K562 (cell line): Measurements from ENCODE around the gene NABP2. TPM values are rescaled to one million over a fixed set of nuclear protein-coding genes. Genes with fewer than 3 reads are reported as not detected.
A peak's percentile ranks its signal among the peaks of the same experiment; 100 is the strongest.

Experiments
- BRCA1 ChIP-seq, 2 experiments: fragments of 450-650 bp in 1 of 2; sonication (generic) in 1 of 2; formaldehyde crosslinking in 1 of 2; IDR thresholded peaks; 2 replicates each; pipeline versions ENCODE4 v1.5.0 to v1.6.1; 2017 to 2020; ENCODE audit warnings: mild to moderate bottlenecking in 1 of 2, missing genetic modification reagents in 1 of 2
- BRD9 ChIP-seq: fragments of 450-650 bp; IDR thresholded peaks from 2 replicates; pipeline ENCODE4 v1.6.1; 2018; ENCODE audit warnings: low read depth; ENCODE audit not compliant: partially characterized antibody
- CC2D1A ChIP-seq: fragments of 450-650 bp; IDR thresholded peaks from 2 replicates; pipeline ENCODE4 v1.6.1; 2017; ENCODE audit warnings: mild to moderate bottlenecking
- CHD1 ChIP-seq: fragments of 200-600 bp; sonication (generic); IDR thresholded peaks from one replicate; pipeline ENCODE4 v1.6.1; 2012; ENCODE audit warnings: mild to moderate bottlenecking, moderate library complexity, low read length, inconsistent platforms
- CREB1 ChIP-seq, 2 experiments: sonication (generic) in 1 of 2; formaldehyde crosslinking in 1 of 2; IDR thresholded peaks; 2 replicates each; pipeline versions ENCODE4 v1.6.1 to v1.8.0; 2012 to 2022; ENCODE audit warnings: inconsistent platforms in 1 of 2, mild to moderate bottlenecking in 1 of 2, missing genetic modification reagents in 1 of 2, moderate library complexity in 1 of 2
- CXXC5 ChIP-seq: fragments of 250-450 bp; sonication (Bioruptor Pico); IDR thresholded peaks from 2 replicates; pipeline ENCODE4 v1.8.0; 2022; ENCODE audit warnings: inconsistent platforms, mild to moderate bottlenecking, moderate library complexity
- FOXM1 ChIP-seq, 2 experiments: fragments of 450-650 bp in 1 of 2; sonication (generic) in 1 of 2; formaldehyde crosslinking in 1 of 2; IDR thresholded peaks; 2 replicates each; pipeline versions ENCODE4 v1.6.1 to v1.9.0; 2017 to 2022; ENCODE audit warnings: low read depth in 2 of 2, mild to moderate bottlenecking in 2 of 2, missing genetic modification reagents in 1 of 2, moderate library complexity in 1 of 2
- GABPB1 ChIP-seq: sonication (generic); formaldehyde crosslinking; IDR thresholded peaks from 2 replicates; pipeline ENCODE4 v1.8.0; 2022; ENCODE audit warnings: mild to moderate bottlenecking, missing genetic modification reagents
- HDAC8 ChIP-seq: fragments of 450-650 bp; IDR thresholded peaks from 2 replicates; pipeline ENCODE4 v1.6.1; 2016; ENCODE audit warnings: mild to moderate bottlenecking, missing genetic modification characterization, moderate library complexity, missing compliant biosample characterization
- HNRNPUL1 ChIP-seq: fragments of 200-400 bp; formaldehyde crosslinking; IDR thresholded peaks from 2 replicates; pipeline ENCODE4 v1.6.1; 2017; ENCODE audit warnings: low read length
- KDM4B ChIP-seq, 2 experiments: fragments of 450-650 bp in 1 of 2; sonication (generic) in 1 of 2; IDR thresholded peaks; 2 replicates each; pipeline ENCODE4 v1.6.1; 2016 to 2017; ENCODE audit warnings: borderline replicate concordance in 2 of 2, antibody characterized with exemption in 1 of 2, low read depth in 1 of 2, mild to moderate bottlenecking in 1 of 2
- L3MBTL2 ChIP-seq: fragments of 450-650 bp; IDR thresholded peaks from 2 replicates; pipeline ENCODE4 v1.6.1; 2016; ENCODE audit warnings: mild to moderate bottlenecking, moderate library complexity
- SMAD4 ChIP-seq: fragments of 250-450 bp; sonication (Bioruptor Pico); conservative IDR thresholded peaks from 2 replicates; pipeline ENCODE4 v1.8.0; 2021; ENCODE audit warnings: inconsistent platforms, mild to moderate bottlenecking, moderate library complexity
- SOX6 ChIP-seq: fragments of 450-650 bp; IDR thresholded peaks from 2 replicates; pipeline ENCODE4 v1.6.1; 2014; ENCODE audit warnings: mild to moderate bottlenecking
- ZBED1 ChIP-seq: IDR thresholded peaks from 2 replicates; pipeline ENCODE4 v1.6.1; 2014
- ZC3H4 ChIP-seq: sonication (generic); formaldehyde crosslinking; IDR thresholded peaks from 2 replicates; pipeline ENCODE4 v1.9.0; 2021; ENCODE audit warnings: missing genetic modification reagents, borderline replicate concordance
- ZFP1 ChIP-seq: fragments of 450-650 bp; formaldehyde crosslinking; IDR thresholded peaks from 2 replicates; pipeline ENCODE4 v1.4.0; 2020; ENCODE audit warnings: mild to moderate bottlenecking, mixed read lengths
- ZFP30 ChIP-seq: fragments of 250-450 bp; sonication (Bioruptor Pico); IDR thresholded peaks from 2 replicates; pipeline ENCODE4 v1.8.0; 2022; ENCODE audit warnings: moderate library complexity, mild to moderate bottlenecking, inconsistent platforms, borderline replicate concordance
- ZNF184 ChIP-seq: sonication (generic); formaldehyde crosslinking; IDR thresholded peaks from 2 replicates; pipeline ENCODE4 v1.5.0; 2020; ENCODE audit warnings: missing genetic modification reagents
- ZNF239 ChIP-seq: fragments of 250-450 bp; sonication (Bioruptor Pico); IDR thresholded peaks from 2 replicates; pipeline ENCODE4 v1.4.0; 2020; ENCODE audit warnings: mild to moderate bottlenecking
- ZNF436 ChIP-seq: fragments of 250-450, 450-650 bp; sonication (Bioruptor Pico); formaldehyde crosslinking; IDR thresholded peaks from 2 replicates; pipeline ENCODE4 v1.7.0; 2020; ENCODE audit warnings: mild to moderate bottlenecking
- ZNF592 ChIP-seq: fragments of 450-650 bp; IDR thresholded peaks from 2 replicates; pipeline ENCODE4 v1.6.1; 2017; ENCODE audit warnings: antibody characterized with exemption, mild to moderate bottlenecking
- polyA plus RNA-seq, 8 experiments: library from polyadenylated mRNA; depleted of rRNA in 4 of 8; stranded (reverse) in 5 of 8; unstranded in 3 of 8; fragments of >200 nt; fragmentation: Nextera tagmentation in 2 of 8; fragmentation: Illumina TruSeq in 1 of 8; extraction: Ambion mirVana in 2 of 8; extraction: Trizol in 1 of 8; gene quantifications; 2 replicates each; pipeline versions ENCODE4 v1.2.1 to v1.2.3, GENCODE V29; 2011 to 2014; ENCODE audit warnings: inconsistent platforms in 1 of 8, missing spikeins in 1 of 8
- total RNA-seq, 7 experiments: library from RNA; depleted of rRNA in 6 of 7; stranded (reverse); fragments of >200 nt in 6 of 7; fragmentation: Illumina TruSeq in 2 of 7; extraction: Trizol in 2 of 7; gene quantifications; 2 replicates each; pipeline versions ENCODE4 v1.2.1 to v1.2.3, GENCODE V29; 2011 to 2021; ENCODE audit warnings: low replicate concordance in 1 of 7
- TF ChIP-seq, protein P1 (sequence below): fragments of 450-650 bp; IDR thresholded peaks from 2 replicates; pipeline ENCODE4 v1.6.1; 2016; ENCODE audit warnings: low read depth, mild to moderate bottlenecking, moderate library complexity

Gene NABP2
- total and polyA plus RNA-seq, 9 of the 15 experiments (the other 6 are each of a cell fraction or from before 2014, with no cell fraction given) = 11.3 to 60.6 (median 43.5) TPM

DNA sequence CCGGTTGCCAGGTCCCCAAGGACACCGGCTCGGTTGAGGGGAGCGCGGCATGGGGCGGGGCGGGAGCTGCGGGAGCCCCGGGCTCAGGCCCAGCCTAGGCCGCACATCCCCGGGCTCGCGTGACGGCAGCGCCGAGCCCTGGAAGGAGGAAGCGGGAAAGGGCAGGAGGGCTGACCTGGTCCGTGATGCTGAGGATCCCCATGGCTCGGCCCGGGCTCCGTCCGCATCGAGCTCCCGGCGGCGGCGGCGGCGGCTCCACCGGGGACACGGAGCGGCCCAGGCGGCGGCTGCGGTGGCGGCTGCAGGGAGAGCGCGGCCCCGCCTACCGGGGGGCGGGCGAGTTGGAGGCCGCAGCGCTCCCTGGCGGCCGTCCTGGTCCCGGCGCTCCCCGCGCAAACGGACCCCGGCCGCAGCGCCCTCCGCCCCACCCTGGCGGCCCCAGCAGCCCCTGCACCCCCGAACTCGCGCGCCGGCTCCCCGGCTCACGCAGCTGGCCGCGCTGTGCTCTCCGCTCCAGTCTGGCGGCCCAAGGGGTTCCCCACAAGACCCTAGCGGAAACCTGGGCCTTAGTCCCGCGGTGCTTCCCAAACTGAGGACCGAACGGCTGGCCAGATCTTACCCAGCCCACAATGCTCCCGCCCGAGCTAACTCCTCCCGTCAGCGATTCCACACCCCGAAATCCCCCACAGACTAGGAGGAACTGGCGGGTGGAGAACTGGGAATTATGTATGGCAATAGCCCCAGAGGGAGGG is 34.1 kb downstream of the NABP2 start, which contains the start of gene ANKRD52 (continued):
- TF ChIP-seq ZNF592 (peak; percentile 58; the same call in 1 of the 2 replicates), ZFP1 (CRISPR knock-in tag) (no peak), ZNF239 (CRISPR knock-in tag) (no peak), KDM4B (IDR thresholded peaks at IDR 0.05; ENCODE audit: borderline replicate concordance in 2 of 2, low read depth in 1 of 2) (peak in 1 of 2 experiments; percentile 40; a peak in 1 of 4 replicates), SOX6 (0 out of 2 replicates have a peak, but pooled peaks have one; percentile 29), ZFP30 (no peak), CREB1 (IDR thresholded peaks at IDR 0.05) (no peak), CREB1 (CRISPR knock-in tag; IDR thresholded peaks at IDR 0.05) (0 out of 2 replicates have a peak, but pooled peaks have one; percentile 30), CHD1 (peak; percentile 85), L3MBTL2 (peak; percentile 46; the same call in 1 of the 2 replicates), CXXC5 (peak; percentile 82), HNRNPUL1 (no peak), GABPB1 (CRISPR knock-in tag) (peak; percentile 51; the same call in 1 of the 2 replicates), CC2D1A (no peak), BRCA1 (IDR thresholded peaks at IDR 0.05) (no peak), BRCA1 (CRISPR knock-in tag; IDR thresholded peaks at IDR 0.05) (no peak), ZNF184 (CRISPR knock-in tag) (no peak), ZBED1 (0 out of 2 replicates have a peak, but pooled peaks have one; percentile 53), FOXM1 (IDR thresholded peaks at IDR 0.05; ENCODE audit: low read depth) (no peak), FOXM1 (CRISPR knock-in tag; IDR thresholded peaks at IDR 0.05; ENCODE audit: low read depth) (0 out of 2 replicates have a peak, but pooled peaks have one; percentile 37), SMAD4 (CRISPR knock-in tag) (peak; percentile 63), ZNF436 (CRISPR knock-in tag) (no peak), ZC3H4 (CRISPR knock-in tag) (no peak), BRD9 (no peak), HDAC8 (tag) (no peak)
- TF ChIP-seq, protein P1, sequence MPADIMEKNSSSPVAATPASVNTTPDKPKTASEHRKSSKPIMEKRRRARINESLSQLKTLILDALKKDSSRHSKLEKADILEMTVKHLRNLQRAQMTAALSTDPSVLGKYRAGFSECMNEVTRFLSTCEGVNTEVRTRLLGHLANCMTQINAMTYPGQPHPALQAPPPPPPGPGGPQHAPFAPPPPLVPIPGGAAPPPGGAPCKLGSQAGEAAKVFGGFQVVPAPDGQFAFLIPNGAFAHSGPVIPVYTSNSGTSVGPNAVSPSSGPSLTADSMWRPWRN = no peak
